Fibroblast of pulmonary artery (primary cell): ENCODE measurements around the gene RAD1.

Experiments
- DNase-seq: peaks from one replicate; pipeline ENCODE4 v3.0.0-alpha.2; 2010; ENCODE audit warnings: low read depth
- H3K4me3 ChIP-seq: replicated peaks from 2 replicates; pipeline ENCODE4 v1.5.1; 2011; ENCODE audit warnings: low read depth, mild to moderate bottlenecking, control low read depth, low read length, moderate library complexity
- CTCF ChIP-seq: IDR thresholded peaks from 2 replicates; pipeline ENCODE4 v1.5.1; 2011; ENCODE audit warnings: mild to moderate bottlenecking, control low read depth, low read length, inconsistent platforms; ENCODE audit errors: missing control alignments

Gene RAD1

GRCh38 chr5:34941936-34942335 lies 26.6 kb upstream of the RAD1 start:
- TF ChIP-seq CTCF: no peak
- no peak for DNase-seq
- no peak overlapping the region for H3K4me3 ChIP-seq

GRCh38 chr5:34932947-34933346 lies 17.6 kb upstream of the RAD1 start:
- no peak for DNase-seq
- no peak overlapping the region for H3K4me3 ChIP-seq
- TF ChIP-seq CTCF: no peak

GRCh38 chr5:34930870-34931269 lies 15.6 kb upstream of the RAD1 start:
- peak overlapping the region; percentile 73 for H3K4me3 ChIP-seq
- no peak for DNase-seq
- no peak for TF ChIP-seq CTCF

GRCh38 chr5:34930462-34930844 lies 15.1 kb upstream of the RAD1 start:
- H3K4me3 ChIP-seq: peak overlapping the region; percentile 73
- DNase-seq: peak; percentile 25
- no peak for TF ChIP-seq CTCF

GRCh38 chr5:34929720-34930461 lies 14.6 kb upstream of the RAD1 start:
- peak; percentile 81 for DNase-seq
- peak overlapping the region; percentile 73 for H3K4me3 ChIP-seq
- no peak for TF ChIP-seq CTCF

- peak; percentile 97 for DNase-seq
- H3K4me3 ChIP-seq: peak within 1 kb of the TSS; percentile 73
- TF ChIP-seq CTCF: no peak
These were observed 13.9 kb upstream of the RAD1 start, which contains the start of gene DNAJC21 for GRCh38 chr5:34929134-34929719. Gene DNAJC21 (plus strand): TSS chr5:34929559. CDS start chr5:34929820, 261 bp downstream.

- no peak for DNase-seq
- TF ChIP-seq CTCF: no peak
- no peak overlapping the region for H3K4me3 ChIP-seq
These were observed 13.0 kb upstream of the RAD1 start for GRCh38 chr5:34928267-34928666.
